Measurements from ENCODE around the gene GFI1. TPM values are rescaled to one million over a fixed set of nuclear protein-coding genes. Genes with fewer than 3 reads are reported as not detected.

The GFI1 gene
- total and polyA plus RNA-seq, 2 experiments from 2014 or later = 0.21 TPM; not detected in 1

- Histone ChIP-seq H3K36me3 (ENCODE audit: insufficient read depth) (no peaks in the 10 kb centered on the region), H3F3A (replicated peaks; ENCODE audit: low read depth) (no peaks in the 10 kb centered on the region), H3K4me1 (ENCODE audit: insufficient read depth) (no peaks in the 10 kb centered on the region), H2AFZ (no peak overlapping the region), H3K4me3 (no peak overlapping the region), H3K4me2 (no peak overlapping the region), H3K27ac (ENCODE audit: low read depth) (no peak overlapping the region), H3K9me2 (ENCODE audit: insufficient read depth) (no peaks in the 10 kb centered on the region), H4K20me1 (replicated peaks; ENCODE audit: insufficient read depth) (no peaks in the 10 kb centered on the region), H3K27me3 (ENCODE audit: insufficient read depth) (no peaks in the 10 kb centered on the region), H3K79me2 (replicated peaks; ENCODE audit: insufficient read depth) (no peaks in the 10 kb centered on the region)
- Mint-ChIP-seq H3K9me3 (no peaks in the 10 kb centered on the region), H3K27ac (no peak overlapping the region), H3K27me3 (ENCODE audit: insufficient read depth, low read depth, poor library complexity) (peaks cover 3% of the 10 kb centered on the region), H3K36me3 (ENCODE audit: low read depth) (no peaks in the 10 kb centered on the region), H3K4me3 (no peak overlapping the region), H3K4me1 (no peaks in the 10 kb centered on the region)
- DNase-seq (ENCODE audit: low spot score) = no peak
- TF ChIP-seq ZNF114 (CRISPR knock-in tag; IDR thresholded peaks at IDR 0.05) = no peak
- TF ChIP-seq ZNF331 (CRISPR knock-in tag; IDR thresholded peaks at IDR 0.05; ENCODE audit: low read depth) = no peak
- no peak for TF ChIP-seq STAT1 (IDR thresholded peaks at IDR 0.05; ENCODE audit: unreplicated experiment)
- TF ChIP-seq NANOG (IDR thresholded peaks at IDR 0.05; ENCODE audit: borderline replicate concordance) = no peak
- no peak for TF ChIP-seq EZH2phosphoT487 (IDR thresholded peaks at IDR 0.05; ENCODE audit: unreplicated experiment)
- no peak for TF ChIP-seq EZH2 (IDR thresholded peaks at IDR 0.05; ENCODE audit: low read depth, unreplicated experiment)
- TF ChIP-seq POLR2AphosphoS5 (IDR thresholded peaks at IDR 0.05; ENCODE audit: low read depth) = no peak
- TF ChIP-seq ETS1 (IDR thresholded peaks at IDR 0.05) = no peak
- TF ChIP-seq ZNF462 (CRISPR knock-in tag; IDR thresholded peaks at IDR 0.05) = no peak
- TF ChIP-seq REST (IDR thresholded peaks at IDR 0.05; ENCODE audit: unreplicated experiment) = no peak
- no peak; the same call in 1 of the 3 replicates for ATAC-seq
These were observed 16.6 kb upstream of the GFI1 start for GRCh38 chr1:92503043-92503925.
